ENCODE measurements around the gene IL17REL. TPM values are rescaled to one million over a fixed set of nuclear protein-coding genes. Genes with fewer than 3 reads are reported as not detected.

IL17REL gene
- total and polyA plus RNA-seq, 2 of the 13 experiments (the other 11 are each of a cell fraction or from before 2014, with no cell fraction given) = not detected

DNA sequence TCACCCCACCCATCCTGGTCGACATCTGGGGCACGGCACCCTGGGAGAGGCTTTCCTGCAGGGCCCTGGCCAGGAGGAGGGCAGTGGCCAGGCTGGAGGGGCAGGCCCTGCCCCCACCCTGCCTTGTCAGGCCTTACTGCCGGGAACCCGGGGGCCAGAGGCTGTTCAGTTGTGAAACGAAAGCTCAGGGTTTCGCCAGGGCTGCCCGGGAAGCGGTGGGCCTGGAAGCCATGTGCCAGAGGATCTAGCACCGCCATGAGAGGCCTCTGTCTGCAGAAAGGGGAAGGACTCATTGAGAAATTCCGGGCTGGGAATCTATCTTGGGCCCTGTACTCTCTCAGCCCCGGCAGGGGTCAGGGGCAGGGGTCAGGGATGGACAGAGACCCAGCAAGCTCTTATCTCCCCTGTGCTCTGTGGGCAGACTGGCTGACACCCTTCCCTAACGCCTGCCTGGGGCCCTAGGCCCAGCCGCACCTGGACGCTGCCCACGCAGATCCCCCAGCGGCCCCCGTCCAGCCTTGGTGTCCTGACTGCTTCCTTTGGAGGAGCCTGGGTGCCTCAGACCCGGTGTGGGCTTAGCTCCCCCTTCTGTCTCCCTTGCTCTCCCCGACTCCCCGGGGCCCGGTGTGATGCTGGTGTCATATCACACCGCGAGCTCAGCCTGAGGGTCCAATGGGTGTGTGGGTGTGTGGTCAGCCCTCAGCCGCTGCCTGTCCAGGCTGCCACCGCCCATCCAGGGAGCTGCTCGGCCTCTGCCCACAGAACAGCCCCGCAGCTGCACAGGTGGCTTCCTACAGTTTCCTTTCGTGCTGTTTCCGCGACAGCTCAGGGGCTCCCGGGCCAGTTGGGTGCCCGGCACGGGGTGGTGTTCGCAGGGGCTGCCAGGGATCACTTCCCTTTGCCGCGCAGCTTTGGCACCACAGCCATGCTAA is 45.5 kb downstream of the IL17REL start (continued):
- TF ChIP-seq, protein P1, sequence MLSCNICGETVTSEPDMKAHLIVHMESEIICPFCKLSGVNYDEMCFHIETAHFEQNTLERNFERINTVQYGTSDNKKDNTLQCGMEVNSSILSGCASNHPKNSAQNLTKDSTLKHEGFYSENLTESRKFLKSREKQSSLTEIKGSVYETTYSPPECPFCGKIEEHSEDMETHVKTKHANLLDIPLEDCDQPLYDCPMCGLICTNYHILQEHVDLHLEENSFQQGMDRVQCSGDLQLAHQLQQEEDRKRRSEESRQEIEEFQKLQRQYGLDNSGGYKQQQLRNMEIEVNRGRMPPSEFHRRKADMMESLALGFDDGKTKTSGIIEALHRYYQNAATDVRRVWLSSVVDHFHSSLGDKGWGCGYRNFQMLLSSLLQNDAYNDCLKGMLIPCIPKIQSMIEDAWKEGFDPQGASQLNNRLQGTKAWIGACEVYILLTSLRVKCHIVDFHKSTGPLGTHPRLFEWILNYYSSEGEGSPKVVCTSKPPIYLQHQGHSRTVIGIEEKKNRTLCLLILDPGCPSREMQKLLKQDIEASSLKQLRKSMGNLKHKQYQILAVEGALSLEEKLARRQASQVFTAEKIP (CRISPR knock-in tag; IDR thresholded peaks at IDR 0.05; ENCODE audit: borderline replicate concordance) = no peak
- peak; percentile 40; the same call in 1 of the 2 replicates for TF ChIP-seq BRD4 (CRISPR knock-in tag; IDR thresholded peaks at IDR 0.05)
- TF ChIP-seq NR2F2 (IDR thresholded peaks at IDR 0.05; ENCODE audit: borderline replicate concordance, low read depth) = peak; percentile 68; the same call in 1 of the 2 replicates
- peak; percentile 77; the same call in 1 of the 2 replicates for TF ChIP-seq PCBP1 (IDR thresholded peaks at IDR 0.05; ENCODE audit: borderline replicate concordance, low read depth, low read length)
- TF ChIP-seq, protein P2, sequence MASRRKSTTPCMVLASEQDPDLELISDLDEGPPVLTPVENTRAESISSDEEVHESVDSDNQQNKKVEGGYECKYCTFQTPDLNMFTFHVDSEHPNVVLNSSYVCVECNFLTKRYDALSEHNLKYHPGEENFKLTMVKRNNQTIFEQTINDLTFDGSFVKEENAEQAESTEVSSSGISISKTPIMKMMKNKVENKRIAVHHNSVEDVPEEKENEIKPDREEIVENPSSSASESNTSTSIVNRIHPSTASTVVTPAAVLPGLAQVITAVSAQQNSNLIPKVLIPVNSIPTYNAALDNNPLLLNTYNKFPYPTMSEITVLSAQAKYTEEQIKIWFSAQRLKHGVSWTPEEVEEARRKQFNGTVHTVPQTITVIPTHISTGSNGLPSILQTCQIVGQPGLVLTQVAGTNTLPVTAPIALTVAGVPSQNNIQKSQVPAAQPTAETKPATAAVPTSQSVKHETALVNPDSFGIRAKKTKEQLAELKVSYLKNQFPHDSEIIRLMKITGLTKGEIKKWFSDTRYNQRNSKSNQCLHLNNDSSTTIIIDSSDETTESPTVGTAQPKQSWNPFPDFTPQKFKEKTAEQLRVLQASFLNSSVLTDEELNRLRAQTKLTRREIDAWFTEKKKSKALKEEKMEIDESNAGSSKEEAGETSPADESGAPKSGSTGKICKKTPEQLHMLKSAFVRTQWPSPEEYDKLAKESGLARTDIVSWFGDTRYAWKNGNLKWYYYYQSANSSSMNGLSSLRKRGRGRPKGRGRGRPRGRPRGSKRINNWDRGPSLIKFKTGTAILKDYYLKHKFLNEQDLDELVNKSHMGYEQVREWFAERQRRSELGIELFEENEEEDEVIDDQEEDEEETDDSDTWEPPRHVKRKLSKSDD (CRISPR knock-in tag; IDR thresholded peaks at IDR 0.05; ENCODE audit: low read depth) = peak; percentile 25; the same call in 1 of the 2 replicates
- TF ChIP-seq TBL1XR1 (IDR thresholded peaks at IDR 0.05; ENCODE audit: borderline replicate concordance, low read length, partially characterized antibody) = peak; percentile 29
- peak; percentile 41; the same call in 1 of the 2 replicates for TF ChIP-seq MEIS2 (CRISPR knock-in tag; IDR thresholded peaks at IDR 0.05)
- TF ChIP-seq, protein P3, sequence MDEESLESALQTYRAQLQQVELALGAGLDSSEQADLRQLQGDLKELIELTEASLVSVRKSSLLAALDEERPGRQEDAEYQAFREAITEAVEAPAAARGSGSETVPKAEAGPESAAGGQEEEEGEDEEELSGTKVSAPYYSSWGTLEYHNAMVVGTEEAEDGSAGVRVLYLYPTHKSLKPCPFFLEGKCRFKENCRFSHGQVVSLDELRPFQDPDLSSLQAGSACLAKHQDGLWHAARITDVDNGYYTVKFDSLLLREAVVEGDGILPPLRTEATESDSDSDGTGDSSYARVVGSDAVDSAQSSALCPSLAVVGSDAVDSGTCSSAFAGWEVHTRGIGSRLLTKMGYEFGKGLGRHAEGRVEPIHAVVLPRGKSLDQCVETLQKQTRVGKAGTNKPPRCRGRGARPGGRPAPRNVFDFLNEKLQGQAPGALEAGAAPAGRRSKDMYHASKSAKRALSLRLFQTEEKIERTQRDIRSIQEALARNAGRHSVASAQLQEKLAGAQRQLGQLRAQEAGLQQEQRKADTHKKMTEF (CRISPR knock-in tag; IDR thresholded peaks at IDR 0.05) = peak; percentile 41; the same call in 1 of the 2 replicates
- peak; percentile 46 for TF ChIP-seq HNRNPLL (IDR thresholded peaks at IDR 0.05; ENCODE audit: low read depth, low read length, poor library complexity, severe bottlenecking)
- peak; percentile 36 for TF ChIP-seq GABPB1 (CRISPR knock-in tag; IDR thresholded peaks at IDR 0.05)
- peak; percentile 39; the same call in 1 of the 2 replicates for TF ChIP-seq TBX3 (IDR thresholded peaks at IDR 0.05; ENCODE audit: borderline replicate concordance)
- TF ChIP-seq ZNF788 (CRISPR knock-in tag; IDR thresholded peaks at IDR 0.05; ENCODE audit: borderline replicate concordance) = 0 out of 2 replicates have a peak, but pooled peaks have one; percentile 15
- peak; percentile 44; the same call in 1 of the 2 replicates for TF ChIP-seq KDM4B (CRISPR knock-in tag; IDR thresholded peaks at IDR 0.05)
- TF ChIP-seq ZNF777 (CRISPR knock-in tag; IDR thresholded peaks at IDR 0.05) = peak; percentile 34; the same call in 1 of the 2 replicates
- peak; percentile 56; the same call in 1 of the 2 replicates for TF ChIP-seq SMAD1 (CRISPR knock-in tag; IDR thresholded peaks at IDR 0.05; ENCODE audit: borderline replicate concordance, low read depth)
- peak; percentile 55; the same call in 1 of the 2 replicates for TF ChIP-seq KDM5B (CRISPR knock-in tag; IDR thresholded peaks at IDR 0.05; ENCODE audit: borderline replicate concordance)
- 0 out of 2 replicates have a peak, but pooled peaks have one; percentile 41 for TF ChIP-seq ZNF550 (CRISPR knock-in tag; IDR thresholded peaks at IDR 0.05; ENCODE audit: borderline replicate concordance)
- no peak for TF ChIP-seq ZNF549 (CRISPR knock-in tag; IDR thresholded peaks at IDR 0.05)
- peak; percentile 22; the same call in 1 of the 2 replicates for TF ChIP-seq ZNF317 (CRISPR knock-in tag; IDR thresholded peaks at IDR 0.05)
- TF ChIP-seq ZC3H4 (CRISPR knock-in tag; IDR thresholded peaks at IDR 0.05; ENCODE audit: borderline replicate concordance) = peak; percentile 28; the same call in 1 of the 2 replicates

Measured in HepG2 (cell line).